Nephron (organoid): ENCODE results near the gene SLC35E2B.

Experiments used
- H3K27ac Mint-ChIP-seq, 3 experiments: 2 replicates each; pipeline ENCODE4 v1.8.0; 2020; ENCODE audit warnings: mixed read lengths in 3 of 3, mild to moderate bottlenecking in 2 of 3, moderate library complexity in 1 of 3
- H3K27me3 Mint-ChIP-seq: 2 replicates; pipeline ENCODE4 v1.8.0; 2021; ENCODE audit warnings: low read depth, mild to moderate bottlenecking, moderate library complexity, mixed read lengths
- H3K36me3 Mint-ChIP-seq: 2 replicates; pipeline ENCODE4 v1.8.0; 2020; ENCODE audit warnings: low read depth, mixed read lengths
- H3K4me1 Mint-ChIP-seq: 2 replicates; pipeline ENCODE4 v1.8.0; 2020; ENCODE audit warnings: mixed read lengths
- H3K4me3 Mint-ChIP-seq, 3 experiments: 2 replicates each; pipeline ENCODE4 v1.8.0; 2020; ENCODE audit warnings: mild to moderate bottlenecking in 3 of 3, mixed read lengths in 3 of 3, moderate library complexity in 2 of 3
- H3K9me3 Mint-ChIP-seq: 2 replicates; pipeline ENCODE4 v1.8.0; 2020; ENCODE audit warnings: mixed read lengths
- TF ChIP-seq, protein P1 (sequence below), 3 experiments: fragments of 200-600 bp; sonication (generic); IDR thresholded peaks; one replicate each; pipeline ENCODE4 v1.5.0; 2021; ENCODE audit warnings: antibody characterized with exemption in 3 of 3; ENCODE audit not compliant: unreplicated experiment in 3 of 3

The SLC35E2B gene

DNA sequence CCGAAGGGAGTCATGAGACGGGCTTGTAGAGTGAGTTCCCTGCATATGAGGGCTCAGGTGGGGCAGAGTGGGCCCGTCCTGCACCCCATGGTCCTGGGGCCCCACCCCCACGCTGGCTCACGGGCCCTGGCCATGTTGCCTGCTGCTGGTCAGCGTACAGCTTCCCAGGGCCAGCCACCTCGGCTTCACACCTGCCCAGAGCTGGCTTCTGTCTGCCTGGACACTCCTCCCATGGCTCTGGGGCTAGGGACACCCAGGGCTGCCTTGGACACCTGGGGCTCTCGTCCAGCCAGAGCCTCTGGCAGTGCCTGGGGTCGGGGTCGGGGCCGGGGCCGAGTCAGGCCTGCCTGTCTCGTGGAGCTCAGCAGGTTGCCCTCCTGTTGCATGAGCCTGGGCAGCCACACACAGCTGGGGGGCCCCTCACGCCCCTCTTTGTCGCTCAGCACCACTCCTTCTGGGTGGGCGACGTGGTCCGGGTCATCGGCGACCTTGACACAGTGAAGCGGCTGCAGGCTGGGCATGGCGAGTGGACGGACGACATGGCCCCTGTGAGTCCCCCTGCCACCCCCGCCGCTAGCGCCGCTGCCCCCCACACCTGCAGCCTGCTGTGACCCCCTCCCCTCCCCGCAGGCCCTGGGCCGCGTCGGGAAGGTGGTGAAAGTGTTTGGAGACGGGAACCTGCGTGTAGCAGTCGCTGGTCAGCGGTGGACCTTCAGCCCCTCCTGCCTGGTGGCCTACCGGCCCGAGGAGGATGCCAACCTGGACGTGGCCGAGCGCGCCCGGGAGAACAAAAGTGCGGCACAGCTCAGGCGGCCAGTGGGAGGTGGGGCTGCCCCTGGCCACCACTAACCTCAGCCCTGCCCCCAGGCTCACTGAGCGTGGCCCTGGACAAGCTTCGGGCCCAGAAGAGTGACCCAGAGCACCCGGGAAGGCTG, 66.1 kb downstream of the SLC35E2B start:
- TF ChIP-seq, protein P1, sequence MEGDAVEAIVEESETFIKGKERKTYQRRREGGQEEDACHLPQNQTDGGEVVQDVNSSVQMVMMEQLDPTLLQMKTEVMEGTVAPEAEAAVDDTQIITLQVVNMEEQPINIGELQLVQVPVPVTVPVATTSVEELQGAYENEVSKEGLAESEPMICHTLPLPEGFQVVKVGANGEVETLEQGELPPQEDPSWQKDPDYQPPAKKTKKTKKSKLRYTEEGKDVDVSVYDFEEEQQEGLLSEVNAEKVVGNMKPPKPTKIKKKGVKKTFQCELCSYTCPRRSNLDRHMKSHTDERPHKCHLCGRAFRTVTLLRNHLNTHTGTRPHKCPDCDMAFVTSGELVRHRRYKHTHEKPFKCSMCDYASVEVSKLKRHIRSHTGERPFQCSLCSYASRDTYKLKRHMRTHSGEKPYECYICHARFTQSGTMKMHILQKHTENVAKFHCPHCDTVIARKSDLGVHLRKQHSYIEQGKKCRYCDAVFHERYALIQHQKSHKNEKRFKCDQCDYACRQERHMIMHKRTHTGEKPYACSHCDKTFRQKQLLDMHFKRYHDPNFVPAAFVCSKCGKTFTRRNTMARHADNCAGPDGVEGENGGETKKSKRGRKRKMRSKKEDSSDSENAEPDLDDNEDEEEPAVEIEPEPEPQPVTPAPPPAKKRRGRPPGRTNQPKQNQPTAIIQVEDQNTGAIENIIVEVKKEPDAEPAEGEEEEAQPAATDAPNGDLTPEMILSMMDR (IDR thresholded peaks at IDR 0.05; ENCODE audit: unreplicated experiment in 3 of 3), result no peak
- Mint-ChIP-seq H3K4me1 (no peaks in the 10 kb centered on the region), H3K36me3 (no peaks in the 10 kb centered on the region), H3K27me3 (no peaks in the 10 kb centered on the region), H3K9me3 (no peaks in the 10 kb centered on the region), H3K4me3 (no peak overlapping the region), H3K27ac (no peak overlapping the region)

DNA sequence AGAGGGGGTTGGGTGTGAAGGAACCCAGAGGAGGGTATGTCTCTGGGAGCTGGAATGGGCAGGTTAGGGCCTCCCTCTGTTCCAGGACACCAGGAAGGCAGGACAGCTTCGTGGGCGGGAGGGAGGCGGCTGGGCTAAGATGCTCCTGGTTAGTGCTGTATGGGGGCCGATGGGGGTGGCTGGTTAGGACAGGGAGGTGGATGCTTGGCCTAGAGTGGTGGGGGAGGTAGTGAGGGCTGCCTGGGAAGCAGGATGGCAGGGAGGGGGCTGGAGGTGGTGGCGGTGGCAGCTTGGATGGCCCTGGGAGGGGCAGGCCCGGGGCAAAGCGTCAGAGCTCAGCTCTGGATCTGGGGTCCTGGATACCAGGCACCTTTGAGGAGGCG, 66.8 kb downstream of the SLC35E2B start:
- Mint-ChIP-seq H3K36me3 (no peaks in the 10 kb centered on the region), H3K9me3 (no peaks in the 10 kb centered on the region), H3K27ac (no peak overlapping the region), H3K4me1 (no peaks in the 10 kb centered on the region), H3K4me3 (no peak overlapping the region), H3K27me3 (no peaks in the 10 kb centered on the region)
- TF ChIP-seq, protein P1 (IDR thresholded peaks at IDR 0.05; ENCODE audit: unreplicated experiment in 3 of 3), result no peak

DNA sequence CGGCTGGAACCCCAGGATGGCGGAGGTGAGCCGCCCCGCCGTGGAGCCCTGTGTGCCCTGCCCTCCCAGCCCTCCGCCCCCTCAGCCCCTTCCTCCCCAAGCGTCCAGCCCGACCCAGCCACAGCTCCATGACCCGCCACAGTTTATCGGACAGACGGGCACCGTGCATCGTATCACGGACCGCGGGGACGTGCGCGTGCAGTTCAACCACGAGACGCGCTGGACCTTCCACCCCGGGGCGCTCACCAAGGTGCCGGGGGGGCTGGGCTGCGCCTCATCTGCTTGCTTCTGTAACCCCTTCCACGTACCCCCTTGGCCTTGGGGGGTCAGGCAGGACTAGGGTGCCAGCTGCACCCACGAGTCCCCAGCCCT, 67.2 kb downstream of the SLC35E2B start:
- H3K27ac Mint-ChIP-seq, result no peak overlapping the region

DNA sequence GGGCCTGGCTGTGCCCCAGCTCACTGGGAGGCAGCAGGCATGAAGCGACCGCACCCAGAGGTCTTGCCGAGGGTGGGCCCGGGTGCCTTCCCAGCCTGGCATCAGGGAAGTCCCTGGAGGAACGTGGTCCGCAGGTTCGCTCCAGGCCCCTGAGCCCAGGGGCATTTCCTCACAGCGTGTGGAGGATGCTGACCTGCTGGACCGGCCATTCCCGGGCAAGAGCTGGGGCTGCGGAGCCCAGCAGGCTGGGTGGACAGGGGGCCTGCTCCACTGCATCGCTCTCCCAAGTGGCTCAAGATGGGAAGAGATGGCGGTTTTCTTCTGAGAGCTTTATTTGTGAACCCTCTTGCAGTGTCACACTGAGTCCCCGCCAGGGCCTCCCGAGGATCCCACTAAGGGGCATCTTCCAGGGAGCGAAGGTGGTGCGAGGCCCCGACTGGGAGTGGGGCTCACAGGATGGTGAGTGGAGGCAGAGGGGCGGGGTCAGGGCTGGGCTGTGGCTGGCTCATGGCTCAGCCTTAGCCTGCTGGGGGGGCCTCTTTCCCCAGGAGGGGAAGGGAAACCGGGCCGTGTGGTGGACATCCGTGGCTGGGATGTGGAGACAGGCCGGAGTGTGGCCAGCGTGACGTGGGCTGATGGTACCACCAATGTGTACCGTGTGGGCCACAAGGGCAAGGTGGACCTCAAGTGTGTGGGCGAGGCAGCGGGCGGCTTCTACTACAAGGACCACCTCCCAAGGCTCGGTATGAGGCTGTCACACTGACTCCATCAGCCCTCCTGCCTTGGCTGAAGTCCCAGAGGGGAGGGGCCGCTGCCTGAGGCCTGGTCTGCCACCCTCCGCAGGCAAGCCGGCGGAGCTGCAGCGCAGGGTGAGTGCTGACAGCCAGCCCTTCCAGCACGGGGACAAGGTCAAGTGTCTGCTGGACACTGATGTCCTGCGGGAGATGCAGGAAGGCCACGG, 67.9 kb downstream of the SLC35E2B start:
- Mint-ChIP-seq H3K4me3 (no peak overlapping the region), H3K36me3 (no peaks in the 10 kb centered on the region), H3K9me3 (no peaks in the 10 kb centered on the region)

More for the DNA sequence above, 67.2 kb downstream of the SLC35E2B start:
- H3K4me1 Mint-ChIP-seq, result no peaks in the 10 kb centered on the region
- TF ChIP-seq, protein P1 (IDR thresholded peaks at IDR 0.05; ENCODE audit: unreplicated experiment in 3 of 3), result no peak
- no peaks in the 10 kb centered on the region for H3K9me3 Mint-ChIP-seq
- H3K4me3 Mint-ChIP-seq, result no peak overlapping the region
- no peaks in the 10 kb centered on the region for H3K27me3 Mint-ChIP-seq
- no peaks in the 10 kb centered on the region for H3K36me3 Mint-ChIP-seq

DNA sequence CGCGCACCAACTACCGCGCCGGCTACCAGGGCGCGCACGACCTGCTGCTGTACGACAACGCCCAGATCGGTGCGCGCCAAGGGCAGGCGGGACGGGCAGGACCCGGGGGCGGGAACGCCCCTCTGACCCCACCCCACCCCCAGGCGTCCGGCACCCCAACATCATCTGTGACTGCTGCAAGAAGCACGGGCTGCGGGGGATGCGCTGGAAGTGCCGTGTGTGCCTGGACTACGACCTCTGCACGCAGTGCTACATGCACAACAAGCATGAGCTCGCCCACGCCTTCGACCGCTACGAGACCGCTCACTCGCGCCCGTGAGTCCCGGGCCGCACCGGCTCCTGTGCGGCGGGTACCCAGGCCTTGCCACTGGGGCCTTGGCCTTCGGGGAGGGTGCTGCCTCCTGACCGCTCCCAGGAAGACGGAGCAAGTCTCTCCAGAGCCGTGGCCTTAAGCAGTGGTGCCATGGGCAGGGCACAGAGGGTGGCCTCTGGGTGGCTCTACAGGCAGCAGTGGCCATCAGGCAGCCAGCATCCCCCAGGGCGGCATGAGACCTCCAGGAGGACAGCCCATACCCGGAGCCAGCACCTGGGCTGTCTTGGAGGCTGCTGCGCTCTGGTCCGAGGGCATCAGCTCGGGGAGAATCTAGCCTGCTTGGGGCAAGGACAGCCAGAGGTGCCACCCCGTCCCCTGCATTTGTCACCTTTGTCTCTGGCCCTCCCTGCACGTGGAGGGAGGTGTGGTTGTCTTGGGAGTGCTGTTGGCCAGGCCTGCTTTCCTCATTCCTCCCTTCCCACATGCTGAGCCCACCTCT, 68.8 kb downstream of the SLC35E2B start:
- Mint-ChIP-seq H3K27me3 (no peaks in the 10 kb centered on the region), H3K36me3 (no peaks in the 10 kb centered on the region), H3K4me1 (no peaks in the 10 kb centered on the region), H3K27ac (no peak overlapping the region), H3K9me3 (no peaks in the 10 kb centered on the region), H3K4me3 (no peak overlapping the region)
- TF ChIP-seq, protein P1 (IDR thresholded peaks at IDR 0.05; ENCODE audit: unreplicated experiment in 3 of 3), result no peak

More for the DNA sequence above, 67.9 kb downstream of the SLC35E2B start:
- H3K4me1 Mint-ChIP-seq, result no peaks in the 10 kb centered on the region
- TF ChIP-seq, protein P1 (IDR thresholded peaks at IDR 0.05; ENCODE audit: unreplicated experiment in 3 of 3), result no peak
- H3K27ac Mint-ChIP-seq, result no peak overlapping the region
- H3K27me3 Mint-ChIP-seq, result no peaks in the 10 kb centered on the region
